Prostate gland (tissue), 2 donors: Measurements from ENCODE around the gene COL9A3. TPM values are rescaled to one million over a fixed set of nuclear protein-coding genes. Genes with fewer than 3 reads are reported as not detected.
A peak's percentile ranks its signal among the peaks of the same experiment; 100 is the strongest.

Source experiments
- DNase-seq: peaks from one replicate; pipeline ENCODE4 v3.0.0-alpha.2; 2019; ENCODE audit warnings: low spot score
- H3K27ac ChIP-seq, 2 donors: fragments of 200-600 bp; sonication (generic); 2 replicates each; pipeline ENCODE4 v1.5.1; 2017 to 2019
- H3K27me3 ChIP-seq: fragments of 200-600 bp; sonication (generic); replicated peaks from 2 replicates; pipeline ENCODE4 v1.5.1; 2019; ENCODE audit not compliant: insufficient read depth
- H3K36me3 ChIP-seq, 2 donors: fragments of 200-600 bp; sonication (generic); 1 replicate in 1 of 2; 2 replicates in 1 of 2; pipeline versions ENCODE4 v1.5.1 to v1.8.1; 2017 to 2019
- H3K4me1 ChIP-seq: fragments of 200-600 bp; sonication (generic); replicated peaks from 2 replicates; pipeline ENCODE4 v1.5.1; 2019
- H3K4me3 ChIP-seq, 2 donors: fragments of 200-600 bp; sonication (generic); 2 replicates each; pipeline ENCODE4 v1.5.1; 2017 to 2019
- H3K9me3 ChIP-seq: fragments of 200-600 bp; sonication (generic); 2 replicates; pipeline ENCODE4 v1.5.1; 2017
- POLR2A ChIP-seq: fragments of 450-650 bp; IDR thresholded peaks from one replicate; pipeline ENCODE4 v1.6.1; 2016; ENCODE audit warnings: antibody characterized with exemption, mild to moderate bottlenecking
- POLR2AphosphoS5 ChIP-seq: sonication (generic); formaldehyde crosslinking; IDR thresholded peaks from one replicate; pipeline ENCODE4 v1.6.1; 2017; ENCODE audit warnings: antibody characterized with exemption
- WGBS: methylation state at CpG from one replicate; pipeline ENCODE4 v1.1.5; 2018; 5-methylcytosine and 5-hydroxymethylcytosine counted together
- intact Hi-C: fragments of 100-400 bp; cut with DNase I; formaldehyde crosslinking; loops from one replicate; pipeline ENCODE4 v1.14.2; 2022
- total RNA-seq, 2 donors: library from RNA; depleted of rRNA; stranded (reverse); fragments of >200 nt; gene quantifications; one replicate each; pipeline ENCODE4 v1.1.0, GENCODE V29; 2016
- TF ChIP-seq, protein P1 (sequence below), 4 experiments: fragments of 200-600 bp in 2 of 4; fragments of 450-650 bp in 2 of 4; sonication (generic) in 2 of 4; IDR thresholded peaks; 1 replicate in 3 of 4; 2 replicates in 1 of 4; pipeline ENCODE4 v1.5.1; 2016 to 2019; ENCODE audit warnings: antibody characterized with exemption in 4 of 4, mild to moderate bottlenecking in 2 of 4, moderate library complexity in 2 of 4

COL9A3 gene
- total RNA-seq, 2 donors from 2014 or later = 5.8 to 6.5 TPM

GRCh38 chr20:62795023-62795761 is 21.7 kb upstream of the COL9A3 start:
- peaks cover 4 to 7% of the 10 kb centered on the region in 2 donors for H3K36me3 ChIP-seq
- WGBS = 1% methylated on average over 42 of the region's 68 CpGs
- peaks cover 9% of the 10 kb centered on the region for H3K4me1 ChIP-seq
- peak overlapping the region; percentile 89 to 91 for H3K27ac ChIP-seq
- intact Hi-C loops = loop anchor here (10.0 kb wide), 1 partner anchor 730 kb away; the partner anchor contains the start of gene TAF4
- no peak for DNase-seq
- H3K27me3 ChIP-seq = no peaks in the 10 kb centered on the region
- peak; percentile 29 for TF ChIP-seq POLR2A
- TF ChIP-seq POLR2AphosphoS5 = no peak
- H3K4me3 ChIP-seq = peak overlapping the region; percentile 63 to 77
- no peaks in the 10 kb centered on the region for H3K9me3 ChIP-seq

DNA sequence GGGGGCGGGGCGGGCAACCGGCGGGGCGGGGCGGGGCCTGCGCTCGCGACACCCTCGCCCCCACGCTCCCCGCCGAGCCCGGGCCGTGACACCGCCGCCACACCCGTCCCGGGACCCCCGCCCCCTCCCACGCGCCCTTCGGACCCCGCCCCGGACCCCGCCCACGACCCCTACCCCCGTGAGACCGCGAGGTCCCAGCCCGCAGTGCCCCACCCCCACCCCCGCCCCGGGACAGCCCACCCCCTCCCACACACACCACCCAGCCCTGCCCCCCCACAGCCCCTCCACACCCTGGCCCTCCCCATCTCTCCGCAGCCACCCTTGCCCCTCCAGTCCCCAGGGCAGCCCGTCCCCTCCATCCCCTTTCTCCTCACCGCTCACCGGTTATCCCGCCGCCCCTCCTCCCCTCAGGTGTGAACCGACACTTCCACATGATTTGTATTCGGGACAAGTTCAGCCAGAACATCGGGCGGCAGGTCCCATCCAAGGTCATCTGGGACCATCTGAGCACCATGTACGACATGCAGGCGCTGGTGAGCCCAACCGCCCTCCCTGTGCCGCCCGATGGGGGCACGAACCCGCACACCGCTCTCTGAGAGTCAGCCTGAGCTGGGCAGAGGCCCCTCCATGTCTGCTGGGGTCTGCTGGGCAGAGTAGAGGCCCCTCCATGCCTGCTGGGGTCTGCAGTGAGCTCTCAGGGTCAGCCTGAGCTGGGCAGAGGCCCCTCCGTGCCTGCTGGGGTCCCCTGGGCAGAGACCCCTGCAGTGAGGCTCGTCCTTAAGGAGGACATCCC is 20.0 kb upstream of the COL9A3 start:
- Histone ChIP-seq H3K36me3 (peaks cover 4 to 7% of the 10 kb centered on the region in 2 donors), H3K27ac (peak overlapping the region; percentile 89 to 91), H3K4me3 (peak overlapping the region; percentile 63 to 77), H3K27me3 (no peaks in the 10 kb centered on the region), H3K9me3 (no peaks in the 10 kb centered on the region), H3K4me1 (peaks cover 9% of the 10 kb centered on the region)
- TF ChIP-seq POLR2AphosphoS5 (no peak), POLR2A (no peak)
- TF ChIP-seq, protein P1, sequence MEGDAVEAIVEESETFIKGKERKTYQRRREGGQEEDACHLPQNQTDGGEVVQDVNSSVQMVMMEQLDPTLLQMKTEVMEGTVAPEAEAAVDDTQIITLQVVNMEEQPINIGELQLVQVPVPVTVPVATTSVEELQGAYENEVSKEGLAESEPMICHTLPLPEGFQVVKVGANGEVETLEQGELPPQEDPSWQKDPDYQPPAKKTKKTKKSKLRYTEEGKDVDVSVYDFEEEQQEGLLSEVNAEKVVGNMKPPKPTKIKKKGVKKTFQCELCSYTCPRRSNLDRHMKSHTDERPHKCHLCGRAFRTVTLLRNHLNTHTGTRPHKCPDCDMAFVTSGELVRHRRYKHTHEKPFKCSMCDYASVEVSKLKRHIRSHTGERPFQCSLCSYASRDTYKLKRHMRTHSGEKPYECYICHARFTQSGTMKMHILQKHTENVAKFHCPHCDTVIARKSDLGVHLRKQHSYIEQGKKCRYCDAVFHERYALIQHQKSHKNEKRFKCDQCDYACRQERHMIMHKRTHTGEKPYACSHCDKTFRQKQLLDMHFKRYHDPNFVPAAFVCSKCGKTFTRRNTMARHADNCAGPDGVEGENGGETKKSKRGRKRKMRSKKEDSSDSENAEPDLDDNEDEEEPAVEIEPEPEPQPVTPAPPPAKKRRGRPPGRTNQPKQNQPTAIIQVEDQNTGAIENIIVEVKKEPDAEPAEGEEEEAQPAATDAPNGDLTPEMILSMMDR (IDR thresholded peaks at IDR 0.05) = no peak
- no peak for DNase-seq
- intact Hi-C loops = loop anchor here (10.0 kb wide), 1 partner anchor 732 kb away; the partner anchor contains the start of gene TAF4
- 16% methylated on average over 35 of the region's 53 CpGs for WGBS

- Histone ChIP-seq H3K36me3 (peaks cover 4 to 7% of the 10 kb centered on the region in 2 donors), H3K4me3 (no peak overlapping the region), H3K27me3 (no peaks in the 10 kb centered on the region), H3K27ac (no peak overlapping the region), H3K4me1 (peaks cover 9% of the 10 kb centered on the region), H3K9me3 (no peaks in the 10 kb centered on the region)
- DNase-seq = no peak
- intact Hi-C loops = loop anchor here (10.0 kb wide), 1 partner anchor 733 kb away; the partner anchor contains the start of gene TAF4
- 83% methylated on average over 26 of the region's 26 CpGs for WGBS
- TF ChIP-seq POLR2A (no peak), POLR2AphosphoS5 (no peak)
- TF ChIP-seq, protein P1 (IDR thresholded peaks at IDR 0.05) = no peak
Measured at GRCh38 chr20:62797671-62798532, 18.9 kb upstream of the COL9A3 start.

DNA sequence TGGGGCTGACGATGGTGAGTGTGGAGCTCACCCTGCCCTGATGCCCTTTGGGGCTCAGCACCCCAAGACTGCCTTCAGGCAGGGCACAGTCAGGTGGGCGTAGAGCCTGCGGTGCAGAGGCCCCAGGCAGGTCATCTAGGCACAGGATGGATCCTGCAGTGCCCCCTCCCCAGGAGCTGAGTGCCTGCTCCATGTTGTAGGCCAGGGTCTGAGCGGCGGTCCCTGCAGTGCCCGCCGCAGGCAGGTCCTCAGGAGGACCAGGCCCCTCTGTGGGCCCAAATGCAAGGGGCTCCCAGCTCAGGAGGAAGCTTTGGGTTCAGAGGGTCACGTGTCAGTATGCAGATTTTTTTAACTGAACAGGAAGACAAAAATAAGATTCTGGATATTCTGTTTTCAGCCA is 17.8 kb upstream of the COL9A3 start:
- TF ChIP-seq POLR2AphosphoS5 (no peak), POLR2A (no peak)
- TF ChIP-seq, protein P1 (IDR thresholded peaks at IDR 0.05) = no peak
- Histone ChIP-seq H3K4me3 (no peak overlapping the region), H3K27ac (no peak overlapping the region), H3K9me3 (no peaks in the 10 kb centered on the region), H3K36me3 (peaks cover 4 to 7% of the 10 kb centered on the region in 2 donors), H3K27me3 (no peaks in the 10 kb centered on the region), H3K4me1 (peaks cover 9% of the 10 kb centered on the region)
- 92% methylated on average over 8 of the region's 8 CpGs for WGBS
- no peak for DNase-seq
- intact Hi-C loops = loop anchor here (10.0 kb wide), 1 partner anchor 734 kb away; the partner anchor contains the start of gene TAF4
